Keratinocyte (primary cell): ENCODE results near the gene SAMD13. TPM values are rescaled to one million over a fixed set of nuclear protein-coding genes. Genes with fewer than 3 reads are reported as not detected.

ENCODE experiments used
- DNase-seq: peaks from one replicate; pipeline ENCODE4 v3.0.0-alpha.2; 2011; ENCODE audit warnings: low read depth, missing footprints, low spot score
- FAIRE-seq: peaks from 2 replicates; lab custom pipeline; 2011; peaks lifted over from hg19 to GRCh38; lab: Jason Lieb, UNC
- H2AFZ ChIP-seq: 2 replicates; pipeline ENCODE4 v1.6.0; 2012; ENCODE audit warnings: low read length, control low read depth, inconsistent platforms; ENCODE audit not compliant: control insufficient read depth
- H3K27ac ChIP-seq: 2 replicates; pipeline ENCODE4 v1.5.1; 2011; ENCODE audit warnings: low read length; ENCODE audit not compliant: control insufficient read depth, insufficient read depth
- H3K27me3 ChIP-seq: 3 replicates; pipeline ENCODE4 v1.6.0; 2011; ENCODE audit warnings: low read length; ENCODE audit not compliant: control insufficient read depth, insufficient read depth; ENCODE audit errors: extremely low read depth
- H3K36me3 ChIP-seq, 2 experiments: 2 replicates in 1 of 2; 3 replicates in 1 of 2; pipeline ENCODE4 v1.5.1; 2011; ENCODE audit warnings: low read length in 2 of 2, mild to moderate bottlenecking in 1 of 2; ENCODE audit not compliant: control insufficient read depth in 2 of 2, insufficient read depth in 2 of 2; ENCODE audit errors: extremely low read depth in 1 of 2
- H3K4me1 ChIP-seq: 3 replicates; pipeline ENCODE4 v1.5.1; 2011; ENCODE audit warnings: low read length; ENCODE audit not compliant: control insufficient read depth, insufficient read depth; ENCODE audit errors: extremely low read depth
- H3K4me2 ChIP-seq: 3 replicates; pipeline ENCODE4 v1.6.0; 2011; ENCODE audit warnings: low read depth, low read length; ENCODE audit not compliant: control insufficient read depth, insufficient read depth; ENCODE audit errors: extremely low read depth
- H3K4me3 ChIP-seq, 3 experiments: fragments of 200-600 bp in 1 of 3; sonication (generic) in 1 of 3; 2 replicates in 2 of 3; 3 replicates in 1 of 3; pipeline ENCODE4 v1.5.1; 2011 to 2016; ENCODE audit warnings: low read length in 3 of 3, mild to moderate bottlenecking in 3 of 3, control low read depth in 2 of 3, inconsistent platforms in 1 of 3, low read depth in 1 of 3, mixed read lengths in 1 of 3, mixed run types in 1 of 3, moderate library complexity in 1 of 3; ENCODE audit not compliant: control insufficient read depth in 2 of 3, insufficient read depth in 2 of 3; ENCODE audit errors: extremely low read depth in 1 of 3
- H3K79me2 ChIP-seq: 2 replicates; pipeline ENCODE4 v1.6.0; 2012; ENCODE audit warnings: low read length; ENCODE audit not compliant: control insufficient read depth, insufficient read depth
- H3K9ac ChIP-seq: 3 replicates; pipeline ENCODE4 v1.6.0; 2011; ENCODE audit warnings: low read length; ENCODE audit not compliant: control insufficient read depth, insufficient read depth; ENCODE audit errors: extremely low read depth
- H3K9me1 ChIP-seq: 3 replicates; pipeline ENCODE4 v1.6.0; 2011; ENCODE audit warnings: low read length; ENCODE audit not compliant: control insufficient read depth, insufficient read depth; ENCODE audit errors: extremely low read depth
- H3K9me3 ChIP-seq: 2 replicates; pipeline ENCODE4 v1.5.1; 2012; ENCODE audit warnings: low read depth, low read length; ENCODE audit not compliant: control insufficient read depth
- H4K20me1 ChIP-seq: 3 replicates; pipeline ENCODE4 v1.6.0; 2011; ENCODE audit warnings: low read length; ENCODE audit not compliant: control insufficient read depth, insufficient read depth; ENCODE audit errors: extremely low read depth
- CTCF ChIP-seq, 3 experiments: IDR thresholded peaks in 1 of 3; conservative IDR thresholded peaks in 1 of 3; optimal IDR thresholded peaks in 1 of 3; 2 replicates in 2 of 3; 3 replicates in 1 of 3; pipeline versions ENCODE3 to v1.5.1; 2011; ENCODE audit warnings: low read length in 3 of 3, mild to moderate bottlenecking in 3 of 3, moderate library complexity in 2 of 3, control low read depth in 1 of 3, inconsistent platforms in 1 of 3; ENCODE audit not compliant: insufficient read depth in 2 of 3; ENCODE audit errors: extremely low read depth in 1 of 3
- EZH2 ChIP-seq: IDR thresholded peaks from one replicate; pipeline ENCODE4 v1.6.1; 2012; ENCODE audit warnings: inconsistent platforms, mild to moderate bottlenecking, low read length, moderate library complexity
- dilution Hi-C: fragments of 300-500 bp; cut with MboI; formaldehyde crosslinking; loops from one replicate; pipeline ENCODE4 v1.7.0; 2020; ENCODE audit warnings: low sequenced_read_pairs; ENCODE audit not compliant: extremely low pct_ligation_motif_present
- polyA plus RNA-seq, 5 experiments: library from polyadenylated mRNA; depleted of rRNA in 3 of 5; stranded (reverse) in 3 of 5; stranded (forward) in 1 of 5; unstranded in 1 of 5; fragments of >200 nt; gene quantifications; 1 replicate in 1 of 5; 2 replicates in 3 of 5; 3 replicates in 1 of 5; pipeline versions ENCODE4 v1.2.1 to v1.2.3, GENCODE V29; 2011 to 2012; ENCODE audit warnings: missing spikeins in 2 of 5, low read depth in 1 of 5, low replicate concordance in 1 of 5

SAMD13 gene
- polyA plus RNA-seq, 1 donor (not counting 4 experiments of a cell fraction or from before 2014, with no cell fraction given) = 0.75 TPM

GRCh38 chr1:84360316-84360715 lies 58.8 kb downstream of the SAMD13 start:
- no peaks in the 10 kb centered on the region for H3K36me3 ChIP-seq
- H3K27me3 ChIP-seq = no peaks in the 10 kb centered on the region
- no peaks in the 10 kb centered on the region for H3K79me2 ChIP-seq
- H4K20me1 ChIP-seq = no peaks in the 10 kb centered on the region
- FAIRE-seq (no peak), DNase-seq (no peak)
- H3K9me1 ChIP-seq = no peaks in the 10 kb centered on the region
- H3K9me3 ChIP-seq = no peaks in the 10 kb centered on the region
- no peak overlapping the region for H3K4me2 ChIP-seq
- dilution Hi-C loops = no loop called here
- H2AFZ ChIP-seq = no peak overlapping the region
- peaks cover 22% of the 10 kb centered on the region for H3K4me1 ChIP-seq
- H3K4me3 ChIP-seq = no peak overlapping the region
- H3K9ac ChIP-seq = no peak overlapping the region
- TF ChIP-seq EZH2 (no peak), CTCF (optimal IDR thresholded peaks at IDR 0.05 in 1 of 3, IDR thresholded peaks at IDR 0.05 in 1 of 3, conservative IDR thresholded peaks at IDR 0.05 in 1 of 3; ENCODE audit: extremely low read depth in 1 of 3, insufficient read depth in 2 of 3, low read length in 3 of 3) (no peak)
- H3K27ac ChIP-seq = no peak overlapping the region

DNA sequence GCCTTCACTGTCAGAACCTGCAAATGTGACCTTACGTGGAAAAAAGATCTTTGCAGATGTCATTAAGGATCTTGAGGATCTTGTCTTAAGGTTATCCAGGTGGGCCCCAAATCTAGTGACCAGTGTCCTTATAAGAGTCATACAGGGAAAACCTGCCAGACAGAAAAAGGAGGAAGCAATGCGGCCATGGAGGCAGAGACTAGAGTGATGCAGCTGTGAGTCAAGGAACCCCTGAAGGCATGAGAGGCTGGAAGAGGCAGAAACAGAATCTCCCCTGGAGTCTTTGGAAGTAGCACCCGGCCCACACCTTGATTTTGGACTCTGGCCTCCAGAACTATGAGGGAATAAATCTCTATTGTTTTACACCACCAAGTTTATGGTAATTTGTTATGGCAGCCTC lies 60.3 kb downstream of the SAMD13 start:
- no peak overlapping the region for H2AFZ ChIP-seq
- H3K4me2 ChIP-seq = peak overlapping the region; percentile 12
- dilution Hi-C loops = no loop called here
- no peaks in the 10 kb centered on the region for H3K9me3 ChIP-seq
- H3K9me1 ChIP-seq = no peaks in the 10 kb centered on the region
- no peaks in the 10 kb centered on the region for H3K36me3 ChIP-seq
- DNase-seq = peak; percentile 56
- H3K4me1 ChIP-seq = peaks cover 28% of the 10 kb centered on the region
- FAIRE-seq = peak; percentile 96
- no peaks in the 10 kb centered on the region for H3K79me2 ChIP-seq
- H4K20me1 ChIP-seq = no peaks in the 10 kb centered on the region
- no peak overlapping the region for H3K27ac ChIP-seq
- no peak overlapping the region for H3K4me3 ChIP-seq
- H3K27me3 ChIP-seq = no peaks in the 10 kb centered on the region
- H3K9ac ChIP-seq = no peak overlapping the region
- TF ChIP-seq EZH2 (no peak), CTCF (optimal IDR thresholded peaks at IDR 0.05 in 1 of 3, IDR thresholded peaks at IDR 0.05 in 1 of 3, conservative IDR thresholded peaks at IDR 0.05 in 1 of 3; ENCODE audit: extremely low read depth in 1 of 3, insufficient read depth in 2 of 3, low read length in 3 of 3) (no peak)
